ENCODE measurements around the gene CFAP46.

GRCh38 chr10:132973903-132974241, 31.5 kb upstream of the CFAP46 start:
- TF ChIP-seq EZH2 (IDR thresholded peaks at IDR 0.05; ENCODE audit: insufficient read depth, poor library complexity, severe bottlenecking): no peak
- no peak for TF ChIP-seq EZH2phosphoT487 (IDR thresholded peaks at IDR 0.05; ENCODE audit: insufficient read depth, low read depth)

Measured in GM23248 (cell line).